ENCODE data around the gene RRP36. TPM values are rescaled to one million over a fixed set of nuclear protein-coding genes. Genes with fewer than 3 reads are reported as not detected.

RRP36 gene
- polyA plus RNA-seq, 1 donor from 2014 or later, result 79.2 TPM

GRCh38 chr6:43059168-43060033, 38.0 kb downstream of the RRP36 start, which contains the start of the genes KLC4 and MRPL2:
Gene KLC4, plus strand, starts transcription at chr6:43059631. Its CDS starts 1,705 bp downstream, at chr6:43061336.
Gene MRPL2, minus strand, starts transcription at chr6:43059434. Its CDS starts 53 bp downstream, at chr6:43059381.
- Histone ChIP-seq H4K20me1 (ENCODE audit: insufficient read depth) (no peaks in the 10 kb centered on the region), H2AFZ (ENCODE audit: low read depth, low read length) (peak within 1 kb of the TSS; percentile 97), H3K9me3 (ENCODE audit: low read length) (no peaks in the 10 kb centered on the region), H3K9ac (ENCODE audit: low read length) (peak within 1 kb of the TSS; percentile 86), H3K4me2 (ENCODE audit: low read length) (peak within 1 kb of the TSS; percentile 89), H3F3A (ENCODE audit: insufficient read depth, low read length, poor library complexity, severe bottlenecking) (no peaks in the 10 kb centered on the region), H3K4me3 (ENCODE audit: low read length) (peak within 1 kb of the TSS; percentile 84), H3K79me2 (replicated peaks; ENCODE audit: insufficient read depth, low read length) (peaks cover 11% of the 10 kb centered on the region), H3K36me3 (ENCODE audit: insufficient read depth, low read length) (no peaks in the 10 kb centered on the region), H3K27ac (ENCODE audit: low read length) (peak within 1 kb of the TSS; percentile 78), H3K9me2 (ENCODE audit: insufficient read depth, low read length) (no peaks in the 10 kb centered on the region), H3K27me3 (ENCODE audit: insufficient read depth, low read depth, low read length) (no peaks in the 10 kb centered on the region)
- peak; percentile 17 for TF ChIP-seq RAD21 (conservative IDR thresholded peaks at IDR 0.05)
- TF ChIP-seq SMC3 (conservative IDR thresholded peaks at IDR 0.05; ENCODE audit: poor library complexity), result peak; percentile 14
- TF ChIP-seq EP300 (conservative IDR thresholded peaks at IDR 0.05; ENCODE audit: poor library complexity, severe bottlenecking), result peak; percentile 37
- TF ChIP-seq REST (IDR thresholded peaks at IDR 0.05; ENCODE audit: borderline replicate concordance), result peak; percentile 66
- TF ChIP-seq EZH2 (IDR thresholded peaks at IDR 0.05; ENCODE audit: borderline replicate concordance, insufficient read depth, low read length, poor library complexity, severe bottlenecking), result no peak
- TF ChIP-seq TAF1 (IDR thresholded peaks at IDR 0.05; ENCODE audit: low read depth), result peak; percentile 62
- peak; percentile 93 for TF ChIP-seq MXI1 (conservative IDR thresholded peaks at IDR 0.05; ENCODE audit: poor library complexity, severe bottlenecking)
- TF ChIP-seq CTCF (IDR thresholded peaks at IDR 0.05; ENCODE audit: poor library complexity, severe bottlenecking), result no peak
- peak; percentile 95 for TF ChIP-seq POLR2AphosphoS5 (IDR thresholded peaks at IDR 0.05)

GRCh38 chr6:43060034-43060754, 38.8 kb downstream of the RRP36 start:
- Histone ChIP-seq H3F3A (ENCODE audit: insufficient read depth, low read length, poor library complexity, severe bottlenecking) (no peaks in the 10 kb centered on the region), H3K27ac (ENCODE audit: low read length) (peak overlapping the region; percentile 78), H3K79me2 (replicated peaks; ENCODE audit: insufficient read depth, low read length) (peaks cover 11% of the 10 kb centered on the region), H3K9me3 (ENCODE audit: low read length) (no peaks in the 10 kb centered on the region), H3K4me2 (ENCODE audit: low read length) (peak overlapping the region; percentile 62), H3K4me3 (ENCODE audit: low read length) (peak overlapping the region; percentile 84), H3K27me3 (ENCODE audit: insufficient read depth, low read depth, low read length) (no peaks in the 10 kb centered on the region), H2AFZ (ENCODE audit: low read depth, low read length) (peak overlapping the region; percentile 97), H4K20me1 (ENCODE audit: insufficient read depth) (no peaks in the 10 kb centered on the region), H3K9ac (ENCODE audit: low read length) (peak overlapping the region; percentile 86), H3K36me3 (ENCODE audit: insufficient read depth, low read length) (no peaks in the 10 kb centered on the region), H3K9me2 (ENCODE audit: insufficient read depth, low read length) (no peaks in the 10 kb centered on the region)
- TF ChIP-seq RAD21 (conservative IDR thresholded peaks at IDR 0.05), result no peak
- no peak for TF ChIP-seq EZH2 (IDR thresholded peaks at IDR 0.05; ENCODE audit: borderline replicate concordance, insufficient read depth, low read length, poor library complexity, severe bottlenecking)
- no peak for TF ChIP-seq TAF1 (IDR thresholded peaks at IDR 0.05; ENCODE audit: low read depth)
- no peak for TF ChIP-seq REST (IDR thresholded peaks at IDR 0.05; ENCODE audit: borderline replicate concordance)
- no peak for TF ChIP-seq POLR2AphosphoS5 (IDR thresholded peaks at IDR 0.05)
- TF ChIP-seq CTCF (IDR thresholded peaks at IDR 0.05; ENCODE audit: poor library complexity, severe bottlenecking), result no peak
- no peak for TF ChIP-seq EP300 (conservative IDR thresholded peaks at IDR 0.05; ENCODE audit: poor library complexity, severe bottlenecking)
- TF ChIP-seq MXI1 (conservative IDR thresholded peaks at IDR 0.05; ENCODE audit: poor library complexity, severe bottlenecking), result no peak
- no peak for TF ChIP-seq SMC3 (conservative IDR thresholded peaks at IDR 0.05; ENCODE audit: poor library complexity)

Data from neural cell (in vitro differentiated cells).